Ovary (tissue), 9 donors: ENCODE measurements around the gene CCDC88B. TPM values are rescaled to one million over a fixed set of nuclear protein-coding genes. Genes with fewer than 3 reads are reported as not detected.

Experiments used
- DNase-seq, 5 donors: peaks; one replicate each; pipeline ENCODE4 v3.0.0-alpha.2; 2019 to 2020
- H3K27ac ChIP-seq, 2 donors: fragments of 200-600 bp; one replicate each; pipeline versions ENCODE4 v1.5.1 to v1.8.0; 2019 to 2022
- H3K27me3 ChIP-seq: fragments of 200-600 bp; one replicate; pipeline ENCODE4 v1.8.0; 2022
- H3K36me3 ChIP-seq: fragments of 200-600 bp; sonication (generic); one replicate; pipeline ENCODE4 v1.5.1; 2019
- H3K4me1 ChIP-seq: one replicate; pipeline ENCODE4 v1.8.1; 2013; ENCODE audit warnings: mild to moderate bottlenecking, moderate library complexity; ENCODE audit not compliant: insufficient read depth
- H3K4me3 ChIP-seq: fragments of 200-600 bp; sonication (generic); one replicate; pipeline ENCODE4 v1.5.1; 2017
- H3K9me3 ChIP-seq, 2 donors: fragments of 200-600 bp in 1 of 2; sonication (generic) in 1 of 2; one replicate each; pipeline versions ENCODE4 v1.5.1 to v1.8.1; 2013 to 2019; ENCODE audit warnings: mild to moderate bottlenecking in 1 of 2, moderate library complexity in 1 of 2
- CTCF ChIP-seq, 3 donors: fragments of 450-650 bp in 2 of 3; fragments of 200-600 bp in 1 of 3; IDR thresholded peaks; one replicate each; pipeline versions ENCODE4 v1.5.1 to v1.8.0; 2016 to 2022; ENCODE audit warnings: antibody characterized with exemption in 3 of 3, mild to moderate bottlenecking in 1 of 3
- EP300 ChIP-seq: sonication (generic); formaldehyde crosslinking; IDR thresholded peaks from one replicate; pipeline ENCODE4 v1.6.1; 2017; ENCODE audit warnings: antibody characterized with exemption
- POLR2A ChIP-seq: fragments of 450-650 bp; IDR thresholded peaks from one replicate; pipeline ENCODE4 v1.6.1; 2017; ENCODE audit warnings: antibody characterized with exemption, mild to moderate bottlenecking, moderate library complexity
- WGBS, 3 donors: extraction: QIAGEN DNeasy Blood & Tissue Kit in 1 of 3; methylation state at CpG; one replicate each; pipeline versions ENCODE4 v1.1.5 to v1.1.7; 2013 to 2017; 5-methylcytosine and 5-hydroxymethylcytosine counted together
- intact Hi-C, 4 donors: fragments of 100-400 bp; cut with DNase I; formaldehyde crosslinking; loops; one replicate each; pipeline versions ENCODE4 v1.11.0 to v1.15.1; 2022 to 2023
- polyA plus RNA-seq, 2 donors: library from polyadenylated mRNA; stranded (reverse); fragments of 200-250 nt in 1 of 2; fragments of 350-450 nt in 1 of 2; fragmentation: Illumina TruSeq in 1 of 2; extraction: RNeasy Lipid Tissue Mini Kit (QIAGEN cat#74804) in 1 of 2; gene quantifications; one replicate each; pipeline ENCODE4 v1.2.3, GENCODE V29; 2013 to 2014
- total RNA-seq, 7 donors: library from RNA; depleted of rRNA in 2 of 7; stranded (reverse); fragments of >200 nt in 2 of 7; fragmentation: NEBNext Ultra II Directional in 3 of 7; extraction: Animal tissue kit (Norgen Biotek cat#: 25700) in 3 of 7; gene quantifications; one replicate each; pipeline versions ENCODE4 v1.1.0 to v1.2.4, GENCODE V29; 2016 to 2023
- donor health status: DM: no; HTN: no; CAD: no; lungs with moderate emphysema.
- donor health status: DM: no; HTN: no; CAD: no.
- donor health status: Bipolar disorder and iron deficiency.
- donor health status: DM: yes; HTN: yes; CAD: no.
- donor health status: DM: no; HTN: no; CAD: no.
- donor health status: DM: yes; HTN: yes; CAD: no.

The CCDC88B gene
- total and polyA plus RNA-seq, 9 donors: 0.95 to 7.5 (median 3.5) TPM

- H3K4me1 ChIP-seq: no peaks in the 10 kb centered on the region
- intact Hi-C loops: loop anchor here in 1 of 4 donors (10.0 kb wide), 1 partner anchor 267 kb away; no protein-coding TSS in a partner anchor
- H3K4me3 ChIP-seq: no peak overlapping the region
- DNase-seq: no peak
- no peaks in the 10 kb centered on the region for H3K36me3 ChIP-seq
- H3K27me3 ChIP-seq: no peaks in the 10 kb centered on the region
- H3K27ac ChIP-seq: no peak overlapping the region
- TF ChIP-seq EP300: no peak
- no peak for TF ChIP-seq POLR2A
- no peak for TF ChIP-seq CTCF (IDR thresholded peaks at IDR 0.05)
- no peaks in the 10 kb centered on the region for H3K9me3 ChIP-seq
These were observed 47.9 kb downstream of the CCDC88B start for GRCh38 chr11:64387916-64388315.

GRCh38 chr11:64388894-64389293, 48.9 kb downstream of the CCDC88B start:
- H3K4me1 ChIP-seq: no peaks in the 10 kb centered on the region
- no peaks in the 10 kb centered on the region for H3K9me3 ChIP-seq
- H3K27ac ChIP-seq: no peak overlapping the region
- H3K27me3 ChIP-seq: no peaks in the 10 kb centered on the region
- intact Hi-C loops: loop anchor here in 1 of 4 donors (10.0 kb wide), 1 partner anchor 266 kb away; no protein-coding TSS in a partner anchor
- H3K4me3 ChIP-seq: no peak overlapping the region
- DNase-seq: no peak
- H3K36me3 ChIP-seq: no peaks in the 10 kb centered on the region
- no peak for TF ChIP-seq EP300
- TF ChIP-seq CTCF (IDR thresholded peaks at IDR 0.05): no peak
- TF ChIP-seq POLR2A: no peak
- 44 to 53% (median 49%) methylated on average over 10 of the region's 10 CpGs for WGBS, 3 donors

- H3K9me3 ChIP-seq: no peaks in the 10 kb centered on the region
- TF ChIP-seq POLR2A: no peak
- no peak for TF ChIP-seq CTCF (IDR thresholded peaks at IDR 0.05)
- TF ChIP-seq EP300: no peak
- 75 to 93% (median 90%) methylated on average over 2 of the region's 2 CpGs for WGBS, 3 donors
- intact Hi-C loops: loop anchor here in 1 of 4 donors (10.0 kb wide), 1 partner anchor 265 kb away; no protein-coding TSS in a partner anchor
- no peak for DNase-seq
- no peak overlapping the region for H3K4me3 ChIP-seq
- no peaks in the 10 kb centered on the region for H3K27me3 ChIP-seq
- no peak overlapping the region for H3K27ac ChIP-seq
- H3K36me3 ChIP-seq: no peaks in the 10 kb centered on the region
- H3K4me1 ChIP-seq: no peaks in the 10 kb centered on the region
These were observed 49.8 kb downstream of the CCDC88B start for GRCh38 chr11:64389851-64390250.

- no peaks in the 10 kb centered on the region for H3K27me3 ChIP-seq
- no peak overlapping the region for H3K4me3 ChIP-seq
- TF ChIP-seq POLR2A (no peak), EP300 (no peak), CTCF (IDR thresholded peaks at IDR 0.05) (no peak)
- no peaks in the 10 kb centered on the region for H3K36me3 ChIP-seq
- no peak overlapping the region for H3K27ac ChIP-seq
- H3K4me1 ChIP-seq: no peaks in the 10 kb centered on the region
- intact Hi-C loops: no loop called here
- no peaks in the 10 kb centered on the region for H3K9me3 ChIP-seq
- WGBS, 3 donors: 85 to 94% (median 94%) methylated on average over 3 of the region's 3 CpGs
- DNase-seq: no peak
These were observed 50.6 kb downstream of the CCDC88B start for GRCh38 chr11:64390558-64390957.
